Measurements from ENCODE around the gene RANBP9.

Gene RANBP9

GRCh38 chr6:13630499-13630898, 81.1 kb downstream of the RANBP9 start:
- no peak for TF ChIP-seq CTCF (IDR thresholded peaks at IDR 0.05; ENCODE audit: low read depth, low read length, missing control alignments)
- DNase-seq (ENCODE audit: extremely low read depth, low read depth): no peak
- H3K4me3 ChIP-seq (replicated peaks; ENCODE audit: low read depth, low read length): no peak overlapping the region

GRCh38 chr6:13629459-13630116, 82.0 kb downstream of the RANBP9 start:
- H3K4me3 ChIP-seq (replicated peaks; ENCODE audit: low read depth, low read length): no peak overlapping the region
- TF ChIP-seq CTCF (IDR thresholded peaks at IDR 0.05; ENCODE audit: low read depth, low read length, missing control alignments): no peak
- no peak for DNase-seq (ENCODE audit: extremely low read depth, low read depth)

- H3K4me3 ChIP-seq (replicated peaks; ENCODE audit: low read depth, low read length): no peak overlapping the region
- peak; percentile 40 for DNase-seq (ENCODE audit: extremely low read depth, low read depth)
- peak; percentile 61 for TF ChIP-seq CTCF (IDR thresholded peaks at IDR 0.05; ENCODE audit: low read depth, low read length, missing control alignments)
Observed at GRCh38 chr6:13624871-13625288, 86.8 kb downstream of the RANBP9 start.

- TF ChIP-seq CTCF (IDR thresholded peaks at IDR 0.05; ENCODE audit: low read depth, low read length, missing control alignments): no peak
- peak overlapping the region; percentile 99 for H3K4me3 ChIP-seq (replicated peaks; ENCODE audit: low read depth, low read length)
- no peak for DNase-seq (ENCODE audit: extremely low read depth, low read depth)
Observed at GRCh38 chr6:13617066-13617465, 94.6 kb downstream of the RANBP9 start.

GRCh38 chr6:13615792-13616120, 95.9 kb downstream of the RANBP9 start:
- DNase-seq (ENCODE audit: extremely low read depth, low read depth): no peak
- H3K4me3 ChIP-seq (replicated peaks; ENCODE audit: low read depth, low read length): peak overlapping the region; percentile 99
- TF ChIP-seq CTCF (IDR thresholded peaks at IDR 0.05; ENCODE audit: low read depth, low read length, missing control alignments): no peak

GRCh38 chr6:13614926-13615791, 96.5 kb downstream of the RANBP9 start, which contains the start of gene NOL7:
Gene NOL7 (plus strand): TSS chr6:13615335. CDS start chr6:13615359, 24 bp downstream.
- TF ChIP-seq CTCF (IDR thresholded peaks at IDR 0.05; ENCODE audit: low read depth, low read length, missing control alignments): peak; percentile 92
- peak; percentile 95 for DNase-seq (ENCODE audit: extremely low read depth, low read depth)

More at GRCh38 chr6:13614926-13615791, 96.5 kb downstream of the RANBP9 start, which contains the start of gene NOL7:
- peak within 1 kb of the TSS; percentile 99 for H3K4me3 ChIP-seq (replicated peaks; ENCODE audit: low read depth, low read length)

Data from HFF-Myc (cell line).